ENCODE data around the gene BRD3OS. TPM values are rescaled to one million over a fixed set of nuclear protein-coding genes. Genes with fewer than 3 reads are reported as not detected.

The BRD3OS gene
- total and polyA plus RNA-seq, 2 of the 13 experiments (the other 11 are each of a cell fraction or from before 2014, with no cell fraction given): 4.9 to 5.7 TPM

- TF ChIP-seq HNRNPK (IDR thresholded peaks at IDR 0.05; ENCODE audit: low read depth, low read length, poor library complexity, severe bottlenecking): peak; percentile 95
- peak; percentile 61; the same call in 1 of the 2 replicates for TF ChIP-seq ZNF691 (CRISPR knock-in tag; IDR thresholded peaks at IDR 0.05; ENCODE audit: borderline replicate concordance, low read depth)
- no peak for TF ChIP-seq PHF20 (CRISPR knock-in tag; IDR thresholded peaks at IDR 0.05)
- no peak for TF ChIP-seq ZNF678 (CRISPR knock-in tag; IDR thresholded peaks at IDR 0.05)
- TF ChIP-seq MYNN (CRISPR knock-in tag; IDR thresholded peaks at IDR 0.05; ENCODE audit: low read depth): no peak
- TF ChIP-seq ZNF792 (CRISPR knock-in tag; IDR thresholded peaks at IDR 0.05): no peak
- TF ChIP-seq ATF4 (CRISPR knock-in tag; IDR thresholded peaks at IDR 0.05): peak in 1 of 2 experiments; percentile 42; a peak in 1 of 4 replicates
- TF ChIP-seq ONECUT2 (CRISPR knock-in tag; IDR thresholded peaks at IDR 0.05): peak; percentile 79
- no peak for TF ChIP-seq ZNF720 (CRISPR knock-in tag; IDR thresholded peaks at IDR 0.05)
- no peak for TF ChIP-seq ZNF362 (CRISPR knock-in tag; IDR thresholded peaks at IDR 0.05; ENCODE audit: borderline replicate concordance)
- no peak for TF ChIP-seq SCMH1 (CRISPR knock-in tag; IDR thresholded peaks at IDR 0.05; ENCODE audit: borderline replicate concordance)
- peak; percentile 91 for TF ChIP-seq ARID4A (CRISPR knock-in tag; IDR thresholded peaks at IDR 0.05; ENCODE audit: borderline replicate concordance)
- TF ChIP-seq TBP (CRISPR knock-in tag; IDR thresholded peaks at IDR 0.05): no peak
- TF ChIP-seq GMEB1 (CRISPR knock-in tag; IDR thresholded peaks at IDR 0.05; ENCODE audit: borderline replicate concordance): peak; percentile 90
- no peak for TF ChIP-seq MBNL3 (CRISPR knock-in tag; conservative IDR thresholded peaks at IDR 0.05)
- peak; percentile 63; the same call in 1 of the 2 replicates for TF ChIP-seq ZC3H13 (CRISPR knock-in tag; IDR thresholded peaks at IDR 0.05)
- TF ChIP-seq SPEN (CRISPR knock-in tag; IDR thresholded peaks at IDR 0.05; ENCODE audit: low read depth): 0 out of 2 replicates have a peak, but pooled peaks have one; percentile 56
These were observed at the start of gene BRD3OS (continued) for GRCh38 chr9:134024828-134025605.
